ENCODE results near the gene SCNM1.
"Not testable (repeated sequence)": the region's sequence is repeated elsewhere in the genome, so short reads cannot be mapped to it uniquely, and the experiment has no call there.

The SCNM1 gene

DNA sequence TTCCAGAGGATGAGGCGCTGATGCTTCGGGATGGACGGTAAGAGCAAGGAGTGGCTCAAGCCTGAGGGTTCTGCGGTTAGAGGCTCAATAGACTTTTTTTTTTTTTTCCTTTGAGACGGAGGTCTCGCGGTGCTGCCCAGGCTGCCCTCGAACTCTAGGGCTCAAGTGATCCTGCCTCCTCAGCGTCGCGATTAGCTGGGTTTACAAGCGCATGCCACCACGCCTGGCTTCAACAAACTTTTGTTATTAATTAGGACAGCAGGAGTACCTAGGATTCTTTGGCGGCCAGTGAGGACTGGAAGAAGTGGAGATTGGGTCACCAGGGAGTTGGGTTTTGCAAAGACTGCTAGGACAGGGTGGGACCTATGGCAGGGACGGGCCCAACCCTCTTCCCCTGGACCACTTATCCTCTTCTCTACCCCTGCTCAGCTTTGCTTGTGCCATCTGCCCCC, 587 bp downstream of the SCNM1 start:
- Mint-ChIP-seq H3K9me3 (no peaks in the 10 kb centered on the region), H3K4me1 (peaks cover 46% of the 10 kb centered on the region), H3K4me3 (peak overlapping the region; percentile 92), H3K27ac (peak overlapping the region; percentile 95), H3K36me3 (peaks cover 73% of the 10 kb centered on the region)
- DNase-seq (ENCODE audit: low spot score in 2 of 2), result no peak
- no peak for ATAC-seq

DNA sequence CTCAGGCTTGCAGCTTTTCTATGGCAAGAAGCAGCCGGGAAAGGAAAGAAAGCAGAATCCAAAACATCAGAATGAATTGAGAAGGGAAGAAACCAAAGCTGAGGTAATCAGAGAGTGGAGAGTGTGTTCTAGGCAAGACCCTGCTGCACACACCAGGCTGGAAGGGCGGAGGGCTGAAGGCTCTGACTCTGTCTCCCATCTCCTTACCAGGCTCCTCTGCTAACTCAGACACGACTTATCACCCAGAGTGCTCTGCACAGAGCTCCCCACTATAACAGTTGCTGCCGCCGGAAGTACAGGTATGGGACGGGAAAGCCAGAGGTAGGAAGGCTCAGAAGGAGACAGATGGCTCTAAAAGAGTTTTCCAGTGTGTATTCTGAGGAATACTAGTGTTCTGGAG, 1.2 kb downstream of the SCNM1 start:
- no peak for ATAC-seq
- peak overlapping the region; percentile 95 for H3K27ac Mint-ChIP-seq
- H3K9me3 Mint-ChIP-seq, result no peaks in the 10 kb centered on the region

DNA sequence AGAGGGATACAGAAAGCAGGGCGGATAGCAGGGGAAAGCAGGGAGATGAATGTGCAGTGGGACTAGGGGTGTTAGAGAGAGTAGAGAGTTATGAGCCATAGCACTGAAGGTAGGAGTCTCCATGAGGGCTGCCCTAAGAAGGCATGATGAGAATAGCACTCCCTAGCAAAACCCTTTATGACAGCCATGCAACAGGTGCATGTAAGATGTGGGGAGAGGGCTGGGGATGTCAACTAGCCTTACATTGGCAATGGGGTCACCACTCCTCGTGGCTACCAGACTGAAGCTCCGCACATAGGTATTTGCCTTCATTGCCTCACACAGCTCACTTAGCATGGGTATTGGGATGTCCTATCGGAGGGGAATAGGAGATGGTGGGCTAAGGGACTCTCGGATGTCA, 5.2 kb downstream of the SCNM1 start:
- Mint-ChIP-seq H3K4me3 (no peak overlapping the region), H3K36me3 (peaks cover 90% of the 10 kb centered on the region), H3K27ac (no peak overlapping the region), H3K4me1 (peaks cover 17% of the 10 kb centered on the region), H3K9me3 (no peaks in the 10 kb centered on the region)
- DNase-seq (ENCODE audit: low spot score in 2 of 2) (no peak), ATAC-seq (no peak)

More for the DNA sequence above, 1.2 kb downstream of the SCNM1 start:
- H3K4me3 Mint-ChIP-seq, result peak overlapping the region; percentile 92
- peaks cover 41% of the 10 kb centered on the region for H3K4me1 Mint-ChIP-seq
- H3K36me3 Mint-ChIP-seq, result peaks cover 70% of the 10 kb centered on the region
- no peak for DNase-seq (ENCODE audit: low spot score in 2 of 2)

DNA sequence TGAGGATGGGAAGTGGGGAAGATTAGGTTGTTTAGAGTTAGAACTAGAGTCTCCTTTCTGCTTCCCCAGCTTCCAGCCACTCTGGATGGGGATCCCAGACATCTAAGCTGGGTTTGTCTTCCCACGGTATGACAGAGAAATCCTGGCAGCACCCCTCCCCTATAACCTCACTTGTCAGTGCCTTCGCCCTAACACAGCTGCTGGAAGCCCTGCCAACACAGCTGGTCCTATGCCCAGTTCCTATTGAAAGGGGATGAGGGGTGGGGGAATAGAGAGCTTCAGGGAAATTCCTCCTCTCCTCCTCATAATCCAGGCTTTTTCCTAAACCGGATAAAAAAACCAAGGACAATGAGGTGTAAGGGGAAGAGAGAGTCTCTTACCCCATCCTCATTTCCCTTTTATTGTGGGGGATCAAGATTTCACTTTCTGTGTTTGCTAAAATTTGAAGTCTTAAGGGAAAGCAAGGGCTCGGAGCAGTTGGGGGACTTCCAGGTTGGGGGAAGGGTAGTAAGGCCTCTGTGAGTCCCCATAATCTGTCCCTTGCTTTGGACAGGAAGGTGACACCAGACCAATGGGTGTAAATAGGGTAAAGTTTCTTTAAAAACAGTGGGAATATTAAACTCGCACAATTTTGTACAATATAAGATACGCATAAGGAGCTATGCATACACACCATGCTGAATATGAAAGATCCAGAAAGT, 9.2 kb downstream of the SCNM1 start:
- H3K4me3 Mint-ChIP-seq, result no peak overlapping the region
- peaks cover 6% of the 10 kb centered on the region for H3K4me1 Mint-ChIP-seq
- peak overlapping the region; percentile 75 for H3K27ac Mint-ChIP-seq
- DNase-seq (ENCODE audit: low spot score in 2 of 2) (no peak), ATAC-seq (no peak)
- peaks cover 90% of the 10 kb centered on the region for H3K36me3 Mint-ChIP-seq
- H3K9me3 Mint-ChIP-seq, result no peaks in the 10 kb centered on the region

DNA sequence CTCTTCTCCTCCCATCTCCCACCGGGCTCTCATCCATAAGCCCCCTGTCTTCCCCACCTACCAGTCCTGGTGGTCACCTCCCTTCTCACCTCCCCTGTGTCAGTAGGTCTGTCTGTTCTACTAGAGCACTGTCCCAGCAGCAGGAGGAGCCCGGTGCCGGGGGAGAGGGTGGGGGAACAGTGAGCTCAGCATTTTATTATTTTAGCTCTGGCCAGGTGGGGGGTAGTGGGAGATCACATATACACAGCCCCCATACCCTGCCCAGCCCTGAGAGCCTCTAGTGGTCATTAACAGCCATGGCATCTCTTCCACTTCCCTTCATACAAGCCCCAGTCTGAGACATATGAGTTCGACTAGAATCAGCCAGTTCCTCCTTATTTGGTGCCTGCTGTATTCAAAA, 9.9 kb downstream of the SCNM1 start, which contains the start of gene TMOD4:
TMOD4 (minus strand) TSS at position 119 of the 400 bp plus-strand sequence. CDS start 1,106 bp downstream, outside the sequence.
- Mint-ChIP-seq H3K36me3 (peaks cover 90% of the 10 kb centered on the region), H3K27ac (peak within 1 kb of the TSS; percentile 75), H3K4me1 (peaks cover 9% of the 10 kb centered on the region), H3K4me3 (no peak within 1 kb of the TSS), H3K9me3 (no peaks in the 10 kb centered on the region)
- DNase-seq (ENCODE audit: low spot score in 2 of 2) (no peak), ATAC-seq (peak; percentile 58)

DNA sequence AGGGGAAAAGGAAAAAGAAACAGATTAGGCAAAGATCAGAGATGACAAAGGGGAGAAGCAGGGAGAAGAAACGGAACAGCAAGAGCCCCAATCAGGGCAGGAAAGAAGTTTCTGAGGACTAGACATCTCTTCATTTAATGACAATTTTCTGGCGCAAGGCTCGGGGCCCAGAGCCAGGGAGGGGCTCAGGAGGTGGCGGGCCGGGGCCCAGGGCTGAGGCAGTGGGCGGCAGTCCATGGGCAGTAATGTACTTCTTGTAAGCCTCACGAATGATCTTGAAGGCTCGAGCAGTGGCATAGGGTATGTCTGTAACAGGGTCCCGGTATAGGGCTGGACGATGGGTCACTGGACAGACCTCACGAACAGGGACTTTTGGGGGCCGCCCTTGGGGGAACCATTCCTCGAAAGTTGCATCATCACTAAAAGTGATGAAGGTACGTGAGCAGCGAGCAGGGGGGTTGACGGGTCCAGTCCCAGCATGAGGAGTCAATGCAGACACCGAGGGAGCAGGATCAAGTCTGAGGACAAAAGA, 10.6 kb downstream of the SCNM1 start:
- no peaks in the 10 kb centered on the region for H3K9me3 Mint-ChIP-seq
- ATAC-seq (no peak), DNase-seq (ENCODE audit: low spot score in 2 of 2) (no peak)
- no peak overlapping the region for H3K4me3 Mint-ChIP-seq
- H3K4me1 Mint-ChIP-seq, result peaks cover 12% of the 10 kb centered on the region
- H3K27ac Mint-ChIP-seq, result peak overlapping the region; percentile 75
- H3K36me3 Mint-ChIP-seq, result peaks cover 97% of the 10 kb centered on the region

DNA sequence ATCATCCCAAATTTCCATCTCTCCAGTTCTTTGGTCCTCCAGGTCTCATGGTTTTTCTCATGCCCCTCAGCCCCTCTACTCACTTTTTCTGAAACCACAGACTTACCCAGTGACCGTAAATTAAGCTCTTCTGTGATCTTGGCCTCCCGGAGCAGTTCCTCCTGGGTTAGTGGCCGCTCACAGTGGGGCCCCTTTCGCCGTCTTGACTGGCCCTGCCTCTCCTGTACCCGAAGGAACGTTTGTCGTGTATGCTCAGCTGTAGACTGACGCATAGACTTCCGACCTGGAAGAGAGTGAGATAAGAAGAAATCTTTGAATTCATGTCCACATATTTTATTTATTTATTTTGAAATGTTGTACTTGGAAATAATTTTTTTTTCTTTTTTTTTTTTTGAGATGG, 18.3 kb downstream of the SCNM1 start:
- H3K4me1 Mint-ChIP-seq, result peaks cover 23% of the 10 kb centered on the region
- peaks cover 72% of the 10 kb centered on the region for H3K36me3 Mint-ChIP-seq
- H3K4me3 Mint-ChIP-seq, result no peak overlapping the region
- no peak for ATAC-seq
- no peak overlapping the region for H3K27ac Mint-ChIP-seq
- no peaks in the 10 kb centered on the region for H3K9me3 Mint-ChIP-seq
- no peak for DNase-seq (ENCODE audit: low spot score in 2 of 2)

DNA sequence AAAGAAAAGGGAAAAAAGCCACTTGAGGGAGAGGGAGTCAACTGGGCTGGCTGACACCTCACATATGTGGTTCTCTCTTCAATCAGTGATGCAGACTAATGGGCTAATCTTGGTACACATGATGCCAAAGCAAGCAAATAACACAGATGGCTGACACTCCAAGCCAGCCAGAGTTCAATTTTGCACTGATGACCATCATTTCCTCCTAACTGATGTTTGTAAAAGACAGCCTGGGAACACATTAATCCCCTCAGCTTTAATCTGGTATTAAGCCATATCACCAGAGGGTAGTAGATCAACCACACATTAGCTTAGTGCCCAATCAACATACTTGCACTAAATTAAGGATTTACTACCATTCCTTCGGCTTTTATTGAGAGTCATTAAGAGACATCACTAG, 21.3 kb downstream of the SCNM1 start:
- H3K27ac Mint-ChIP-seq, result no peak overlapping the region
- H3K9me3 Mint-ChIP-seq, result no peaks in the 10 kb centered on the region
- no peak overlapping the region for H3K4me3 Mint-ChIP-seq
- H3K36me3 Mint-ChIP-seq, result peaks cover 50% of the 10 kb centered on the region
- ATAC-seq, result no peak
- H3K4me1 Mint-ChIP-seq, result peaks cover 30% of the 10 kb centered on the region
- DNase-seq (ENCODE audit: low spot score in 2 of 2), result no peak

DNA sequence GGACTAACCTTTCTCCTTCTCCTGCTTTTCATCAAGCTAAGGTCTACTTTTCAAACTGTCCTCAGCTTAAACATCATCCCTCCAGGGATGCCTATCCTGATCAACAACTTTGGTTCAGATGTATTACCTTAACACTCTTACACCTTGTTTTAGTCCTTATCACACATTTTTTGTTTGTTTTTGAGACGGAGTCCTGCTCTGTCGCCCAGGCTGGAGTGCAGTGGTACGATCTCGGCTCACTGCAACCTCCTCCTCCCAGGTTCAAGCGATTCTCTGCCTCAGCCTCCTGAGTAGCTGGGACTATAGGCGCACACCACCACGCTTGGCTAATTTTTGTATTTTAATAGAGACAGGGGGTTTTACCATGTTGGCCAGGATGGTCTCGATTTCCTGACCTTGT, 22.7 kb downstream of the SCNM1 start:
- H3K36me3 Mint-ChIP-seq, result peaks cover 35% of the 10 kb centered on the region
- H3K4me3 Mint-ChIP-seq, result peak overlapping the region; percentile 99
- H3K9me3 Mint-ChIP-seq; ATAC-seq; DNase-seq (ENCODE audit: low spot score in 2 of 2): not testable (repeated sequence)
- peak overlapping the region; percentile 98 for H3K27ac Mint-ChIP-seq
- peaks cover 30% of the 10 kb centered on the region for H3K4me1 Mint-ChIP-seq

DNA sequence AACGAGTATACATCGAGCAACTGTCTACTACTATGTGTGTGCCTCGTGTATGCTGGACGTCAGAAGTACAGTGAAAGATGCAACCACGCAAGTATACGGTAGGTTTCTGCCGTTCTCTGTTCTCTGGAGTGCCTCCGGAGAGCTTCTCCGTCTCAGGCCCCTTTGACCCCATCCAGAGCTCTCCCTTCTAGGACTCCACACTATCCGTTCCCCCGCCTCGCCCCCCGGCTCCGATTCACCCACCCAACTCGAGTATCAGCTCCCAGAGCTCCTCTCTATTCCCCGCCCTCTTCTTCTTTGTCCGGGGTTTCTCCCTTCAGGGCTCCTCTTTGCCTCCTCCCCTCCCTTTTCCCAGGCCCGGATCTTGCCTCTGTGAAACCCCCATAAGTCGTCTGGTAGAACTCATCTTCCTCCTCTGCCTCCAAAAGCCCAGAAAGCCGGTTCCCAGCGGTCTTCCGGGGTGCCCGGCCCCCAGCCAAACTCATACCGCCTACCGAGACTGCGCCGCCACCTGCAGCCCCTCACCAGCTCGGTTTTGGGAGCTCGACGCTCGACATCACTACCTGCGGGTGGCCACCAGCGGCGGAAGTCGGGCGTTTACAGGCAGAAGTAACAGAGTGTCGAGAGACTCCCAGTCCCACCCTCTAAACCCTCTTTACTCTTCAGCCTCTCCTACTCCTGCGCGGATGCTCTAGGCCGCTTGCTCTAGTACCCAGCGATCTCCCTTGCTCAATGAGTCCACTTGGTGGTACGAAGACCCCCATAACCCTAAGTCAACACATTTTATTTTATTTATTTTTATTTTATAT, 23.9 kb downstream of the SCNM1 start, which contains the start of gene VPS72:
VPS72 (minus strand) TSS at position 561 of the 809 bp plus-strand sequence; CDS start at position 485, 76 bp downstream.
- peak within 1 kb of the TSS; percentile 98 for H3K27ac Mint-ChIP-seq
- DNase-seq (ENCODE audit: low spot score in 2 of 2) (peak; percentile 68 to 91), ATAC-seq (peak; percentile 99)
- peaks cover 23% of the 10 kb centered on the region for H3K36me3 Mint-ChIP-seq
- H3K4me3 Mint-ChIP-seq, result peak within 1 kb of the TSS; percentile 99
- no peaks in the 10 kb centered on the region for H3K9me3 Mint-ChIP-seq
- H3K4me1 Mint-ChIP-seq, result peaks cover 30% of the 10 kb centered on the region

DNA sequence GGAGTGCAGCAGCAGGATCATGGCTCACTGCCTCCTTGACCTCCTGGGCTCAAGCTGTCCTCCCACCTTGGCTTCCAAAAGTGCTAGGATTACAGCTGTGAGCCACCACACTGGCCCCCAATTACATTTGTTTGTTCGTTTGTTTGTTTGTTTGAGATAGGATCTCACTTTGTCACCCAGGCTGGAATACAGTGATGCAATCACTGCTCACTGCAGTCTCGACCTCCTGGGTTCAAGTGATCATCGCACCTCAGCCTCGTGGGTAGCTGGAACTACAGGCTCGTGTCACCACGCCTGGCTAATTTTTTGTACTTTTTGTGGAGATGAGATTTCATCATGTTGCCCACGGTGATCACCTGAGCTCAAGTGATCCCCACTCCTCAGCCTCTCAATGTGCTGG, 26.1 kb downstream of the SCNM1 start:
- H3K4me1 Mint-ChIP-seq, result peaks cover 36% of the 10 kb centered on the region
- no peak overlapping the region for H3K4me3 Mint-ChIP-seq
- H3K27ac Mint-ChIP-seq, result no peak overlapping the region

DNA sequence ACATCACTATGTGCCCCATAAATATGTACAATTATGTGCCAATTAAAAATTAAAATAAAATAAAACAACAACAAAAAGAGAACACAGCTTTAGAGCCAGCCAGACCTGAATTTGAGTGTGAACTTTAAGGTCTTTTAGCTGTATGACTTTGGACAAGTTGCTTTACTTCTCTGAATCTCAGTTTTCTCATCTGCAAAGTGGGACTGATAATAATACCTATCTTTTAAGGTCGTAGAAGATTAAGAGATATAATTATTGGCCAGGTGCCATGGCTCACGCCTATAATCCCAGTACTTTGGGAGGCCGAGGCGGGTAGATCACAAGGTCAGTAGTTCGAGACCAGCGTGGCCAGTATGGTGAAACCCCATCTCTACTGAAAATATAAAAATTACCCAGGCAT, 27.4 kb downstream of the SCNM1 start:
- Mint-ChIP-seq H3K4me1 (peaks cover 37% of the 10 kb centered on the region), H3K27ac (no peak overlapping the region), H3K36me3 (peaks cover 16% of the 10 kb centered on the region), H3K4me3 (no peak overlapping the region), H3K9me3 (no peaks in the 10 kb centered on the region)
- DNase-seq (ENCODE audit: low spot score in 2 of 2), result no peak
- ATAC-seq, result no peak

More for the DNA sequence above, 26.1 kb downstream of the SCNM1 start:
- DNase-seq (ENCODE audit: low spot score in 2 of 2) (no peak), ATAC-seq (no peak)
- Mint-ChIP-seq H3K36me3 (peaks cover 8% of the 10 kb centered on the region), H3K9me3 (no peaks in the 10 kb centered on the region)

DNA sequence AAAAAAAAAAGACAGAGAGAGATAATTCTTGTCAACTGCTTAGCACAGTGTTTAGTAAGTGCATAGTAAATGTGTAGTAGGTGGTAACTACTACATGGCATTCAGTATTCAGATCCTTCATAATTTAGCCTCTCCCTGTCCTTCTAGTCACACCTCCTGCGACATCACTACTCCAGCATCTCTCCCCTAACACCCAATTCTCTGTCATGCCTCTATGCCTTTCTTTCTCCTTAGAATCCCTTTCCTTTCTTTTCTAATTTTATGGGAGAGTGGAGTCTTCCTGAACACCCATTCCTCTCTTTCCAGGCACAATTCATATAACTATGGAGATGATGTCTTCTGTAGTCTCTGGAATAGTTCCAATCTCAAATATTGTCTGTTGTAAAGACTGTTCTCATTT, 27.9 kb downstream of the SCNM1 start:
- Mint-ChIP-seq H3K4me1 (peaks cover 37% of the 10 kb centered on the region), H3K4me3 (no peak overlapping the region), H3K36me3 (peaks cover 21% of the 10 kb centered on the region), H3K9me3 (no peaks in the 10 kb centered on the region), H3K27ac (no peak overlapping the region)
- DNase-seq (ENCODE audit: low spot score in 2 of 2), result no peak
- no peak for ATAC-seq

DNA sequence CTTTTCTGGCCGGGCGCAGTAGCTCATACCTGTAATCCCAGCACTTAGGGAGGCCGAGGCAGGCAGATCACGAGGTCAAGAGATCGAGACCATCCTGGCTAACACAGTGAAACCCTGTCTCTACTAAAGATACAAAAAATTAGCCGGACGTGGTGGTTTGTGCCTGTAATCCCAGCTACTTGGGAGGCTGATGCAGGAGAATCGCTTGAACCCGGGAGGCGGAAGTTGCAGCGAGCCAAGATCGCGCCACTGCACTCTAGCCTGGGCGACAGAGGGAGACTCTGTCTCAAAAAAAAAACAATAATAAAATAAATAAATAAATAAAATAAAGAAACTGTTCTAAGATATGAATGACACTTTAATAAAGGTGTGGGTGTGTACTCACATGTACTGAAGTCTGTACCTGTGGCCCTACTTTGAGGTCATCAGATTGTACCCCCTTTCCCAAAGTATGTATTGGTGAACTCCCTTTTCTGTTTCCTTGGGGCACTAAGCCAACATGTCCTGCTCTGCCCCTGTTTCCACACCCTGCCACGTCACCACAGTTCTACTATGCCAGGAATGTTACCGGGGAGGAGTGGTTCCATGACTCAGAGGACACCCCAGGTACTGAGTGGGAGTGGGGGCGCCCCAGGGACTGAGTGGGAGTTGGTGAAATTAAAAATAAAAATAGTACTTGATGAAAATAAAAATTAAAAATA, 29.1 kb downstream of the SCNM1 start:
- not testable (repeated sequence) for H3K27ac Mint-ChIP-seq; ATAC-seq; H3K4me3 Mint-ChIP-seq; DNase-seq (ENCODE audit: low spot score in 2 of 2); H3K9me3 Mint-ChIP-seq
- peaks cover 22% of the 10 kb centered on the region for H3K36me3 Mint-ChIP-seq
- peaks cover 42% of the 10 kb centered on the region for H3K4me1 Mint-ChIP-seq

DNA sequence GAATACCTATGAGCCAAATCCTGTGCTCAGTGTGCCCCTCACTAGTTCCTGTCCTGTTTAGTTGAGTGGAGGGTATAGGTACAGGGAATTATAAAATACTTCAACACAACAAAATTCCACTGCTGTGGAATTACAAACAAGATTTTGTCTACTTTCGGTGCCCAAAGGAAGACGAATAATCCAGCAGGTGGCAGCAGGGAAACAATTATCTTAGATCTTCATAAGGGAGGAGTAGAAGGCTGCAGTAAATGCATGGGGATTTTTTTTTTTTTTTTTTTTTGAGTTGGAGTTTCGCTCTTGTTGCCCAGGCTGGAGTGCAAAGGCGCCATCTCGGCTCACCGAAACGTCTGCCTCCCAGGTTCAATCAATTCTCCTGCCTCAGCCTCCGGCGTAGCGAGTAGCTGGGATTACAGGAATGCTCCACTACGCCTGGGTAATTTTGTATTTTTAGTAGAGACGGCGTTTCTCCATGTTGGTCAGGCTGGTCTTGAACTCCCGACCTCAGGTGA, 30.4 kb downstream of the SCNM1 start:
- DNase-seq (ENCODE audit: low spot score in 2 of 2), result peak in 1 of 2 donors; percentile 61
- peak; percentile 12 for ATAC-seq
- Mint-ChIP-seq H3K4me1 (peaks cover 36% of the 10 kb centered on the region), H3K36me3 (peaks cover 30% of the 10 kb centered on the region), H3K4me3 (no peak overlapping the region), H3K27ac (peak overlapping the region; percentile 48), H3K9me3 (no peaks in the 10 kb centered on the region)

All from stimulated activated effector memory CD8-positive, alpha-beta T cell treated with anti-CD3 and anti-CD28 coated beads, Interleukin-12 subunit alpha, Interleukin-12 subunit beta, amount 100 ng/mL, for 72 hours (primary cell).